Chondrocyte (in vitro differentiated cells): ENCODE results near the gene POLA1. TPM values are rescaled to one million over a fixed set of nuclear protein-coding genes. Genes with fewer than 3 reads are reported as not detected.
A peak's percentile ranks its signal among the peaks of the same experiment; 100 is the strongest.

Experiments used
- DNase-seq: peaks from one replicate; pipeline ENCODE4 v3.0.0; 2021; ENCODE audit warnings: mixed read lengths, low spot score
- H3K27ac Mint-ChIP-seq: one replicate; pipeline ENCODE4 v1.8.0; 2021; ENCODE audit warnings: mild to moderate bottlenecking, moderate library complexity, mixed read lengths; ENCODE audit not compliant: unreplicated experiment
- H3K27me3 Mint-ChIP-seq: 2 replicates; pipeline ENCODE4 v1.8.0; 2021; ENCODE audit warnings: low read depth, mixed read lengths
- H3K36me3 Mint-ChIP-seq: 2 replicates; pipeline ENCODE4 v1.8.0; 2021; ENCODE audit warnings: low read depth, mixed read lengths
- H3K4me1 Mint-ChIP-seq: 2 replicates; pipeline ENCODE4 v1.8.0; 2021; ENCODE audit warnings: low read depth, mild to moderate bottlenecking, mixed read lengths
- H3K4me3 Mint-ChIP-seq: one replicate; pipeline ENCODE4 v1.8.0; 2021; ENCODE audit warnings: mild to moderate bottlenecking, moderate library complexity, mixed read lengths; ENCODE audit not compliant: unreplicated experiment
- H3K9me3 Mint-ChIP-seq: 2 replicates; pipeline ENCODE4 v1.8.0; 2021; ENCODE audit warnings: low read depth, mixed read lengths
- total RNA-seq: library from RNA; stranded (reverse); gene quantifications from 3 replicates; pipeline ENCODE4 v1.2.1, GENCODE V29; 2021
- TF ChIP-seq, protein P1 (sequence below): fragments of 200-600 bp; sonication (generic); IDR thresholded peaks from 2 replicates; pipeline ENCODE4 v1.5.0; 2021; ENCODE audit warnings: antibody characterized with exemption, mild to moderate bottlenecking, moderate library complexity

Gene POLA1
- total RNA-seq, 1 donor from 2014 or later: 10.8 TPM

DNA sequence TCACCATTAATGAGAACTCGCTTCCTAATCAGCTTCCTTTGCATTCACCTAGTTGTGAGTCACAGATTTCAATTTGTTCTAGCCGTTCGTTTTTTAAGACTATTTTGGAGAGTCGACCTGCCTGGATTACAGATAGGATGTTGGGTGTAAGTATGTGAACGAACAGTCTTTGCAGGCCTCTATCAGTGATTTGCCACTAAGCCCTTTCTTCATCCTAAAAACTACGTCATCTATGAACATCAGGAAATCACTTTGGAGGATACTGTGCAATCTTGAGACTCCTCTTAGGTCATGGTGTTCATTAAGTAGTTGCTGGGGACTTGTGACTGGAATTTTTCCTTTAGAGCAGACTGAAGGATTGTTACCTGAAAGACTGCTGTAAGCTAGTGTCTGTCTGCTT, 1.1 kb downstream of the POLA1 start:
- no peaks in the 10 kb centered on the region for H3K9me3 Mint-ChIP-seq
- DNase-seq: no peak
- TF ChIP-seq, protein P1, sequence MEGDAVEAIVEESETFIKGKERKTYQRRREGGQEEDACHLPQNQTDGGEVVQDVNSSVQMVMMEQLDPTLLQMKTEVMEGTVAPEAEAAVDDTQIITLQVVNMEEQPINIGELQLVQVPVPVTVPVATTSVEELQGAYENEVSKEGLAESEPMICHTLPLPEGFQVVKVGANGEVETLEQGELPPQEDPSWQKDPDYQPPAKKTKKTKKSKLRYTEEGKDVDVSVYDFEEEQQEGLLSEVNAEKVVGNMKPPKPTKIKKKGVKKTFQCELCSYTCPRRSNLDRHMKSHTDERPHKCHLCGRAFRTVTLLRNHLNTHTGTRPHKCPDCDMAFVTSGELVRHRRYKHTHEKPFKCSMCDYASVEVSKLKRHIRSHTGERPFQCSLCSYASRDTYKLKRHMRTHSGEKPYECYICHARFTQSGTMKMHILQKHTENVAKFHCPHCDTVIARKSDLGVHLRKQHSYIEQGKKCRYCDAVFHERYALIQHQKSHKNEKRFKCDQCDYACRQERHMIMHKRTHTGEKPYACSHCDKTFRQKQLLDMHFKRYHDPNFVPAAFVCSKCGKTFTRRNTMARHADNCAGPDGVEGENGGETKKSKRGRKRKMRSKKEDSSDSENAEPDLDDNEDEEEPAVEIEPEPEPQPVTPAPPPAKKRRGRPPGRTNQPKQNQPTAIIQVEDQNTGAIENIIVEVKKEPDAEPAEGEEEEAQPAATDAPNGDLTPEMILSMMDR: no peak
- H3K4me3 Mint-ChIP-seq: peak overlapping the region; percentile 93
- peaks cover 1% of the 10 kb centered on the region for H3K27me3 Mint-ChIP-seq
- peaks cover 2% of the 10 kb centered on the region for H3K36me3 Mint-ChIP-seq
- peaks cover 28% of the 10 kb centered on the region for H3K4me1 Mint-ChIP-seq
- peak overlapping the region; percentile 97 for H3K27ac Mint-ChIP-seq

DNA sequence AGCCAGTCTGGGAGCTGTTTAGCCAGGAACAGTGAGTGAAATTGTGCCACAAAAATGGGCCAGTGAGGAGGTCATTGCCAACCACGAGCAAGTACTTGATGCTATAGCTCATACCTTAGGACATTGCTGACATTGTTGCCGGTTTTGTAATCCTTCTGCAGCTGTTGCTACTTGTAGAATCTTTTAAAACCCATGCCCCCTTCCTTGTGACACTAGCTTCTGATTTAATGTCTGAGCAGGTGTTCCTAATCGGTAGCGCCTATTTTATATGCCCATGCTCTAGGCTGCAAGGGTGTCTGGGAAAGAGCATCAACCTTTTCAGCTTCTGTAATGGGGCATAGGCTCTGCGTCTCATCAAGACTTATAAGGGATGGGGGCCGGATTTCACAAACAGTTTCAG, 2.6 kb downstream of the POLA1 start:
- peaks cover 5% of the 10 kb centered on the region for H3K36me3 Mint-ChIP-seq
- TF ChIP-seq, protein P1: no peak
- no peak overlapping the region for H3K27ac Mint-ChIP-seq
- no peak overlapping the region for H3K4me3 Mint-ChIP-seq
- no peaks in the 10 kb centered on the region for H3K27me3 Mint-ChIP-seq
- H3K9me3 Mint-ChIP-seq: no peaks in the 10 kb centered on the region
- no peak for DNase-seq
- H3K4me1 Mint-ChIP-seq: peaks cover 28% of the 10 kb centered on the region

DNA sequence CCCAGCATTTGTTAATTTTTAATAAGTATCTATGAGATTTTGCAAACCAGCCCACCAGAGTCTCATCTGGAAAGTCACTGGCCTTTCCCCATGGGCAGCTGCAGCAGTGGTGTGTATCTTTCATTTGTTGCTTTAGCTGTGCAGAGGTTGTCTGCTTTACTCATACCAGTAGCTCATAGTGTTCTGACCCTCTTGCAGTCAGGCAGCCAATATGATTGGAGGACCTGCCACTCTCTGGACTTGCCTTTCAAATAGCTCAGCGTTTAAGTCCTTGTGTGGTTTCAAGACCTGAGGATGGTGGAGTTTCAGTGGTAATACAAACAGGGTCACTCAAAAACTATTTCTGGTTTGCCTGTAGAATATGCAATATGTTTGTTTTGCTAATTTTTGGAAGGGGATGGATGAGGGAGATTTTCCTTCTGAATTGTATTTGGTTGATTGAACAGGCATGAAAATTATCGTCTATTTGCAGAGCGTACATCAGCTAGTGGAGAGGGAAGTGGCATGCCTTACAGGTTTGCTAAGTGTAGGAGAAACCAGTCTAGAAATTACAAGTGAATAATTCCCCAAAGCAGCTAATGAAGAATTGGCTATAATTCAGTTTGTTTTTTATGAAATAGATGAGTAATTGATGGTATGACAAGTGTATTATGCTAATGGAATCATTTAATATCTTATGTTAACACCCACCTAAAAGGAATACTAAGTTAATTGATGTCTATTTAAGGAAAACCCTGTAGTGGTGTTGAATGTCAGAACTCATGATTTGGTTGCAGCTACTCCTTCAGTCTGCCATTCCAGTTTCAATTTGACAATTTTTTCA, 8.9 kb downstream of the POLA1 start:
- H3K27ac Mint-ChIP-seq: peak overlapping the region; percentile 33
- TF ChIP-seq, protein P1: no peak
- H3K36me3 Mint-ChIP-seq: peaks cover 14% of the 10 kb centered on the region
- H3K27me3 Mint-ChIP-seq: no peaks in the 10 kb centered on the region
- peaks cover 2% of the 10 kb centered on the region for H3K4me1 Mint-ChIP-seq
- no peak for DNase-seq
- no peaks in the 10 kb centered on the region for H3K9me3 Mint-ChIP-seq
- no peak overlapping the region for H3K4me3 Mint-ChIP-seq

DNA sequence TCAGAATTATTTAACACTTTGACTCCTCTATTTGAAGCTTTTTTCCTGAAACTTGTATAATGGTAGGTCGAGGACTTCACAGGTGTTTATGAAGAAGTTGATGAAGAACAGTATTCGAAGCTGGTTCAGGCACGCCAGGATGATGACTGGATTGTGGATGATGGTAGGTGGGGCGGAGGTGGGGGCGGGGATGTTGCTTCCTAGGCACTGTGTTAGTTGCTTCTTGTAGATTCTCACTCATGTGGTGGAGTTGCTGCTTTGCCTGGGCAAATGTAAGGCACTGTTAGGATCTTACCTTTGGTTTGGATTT, 9.4 kb downstream of the POLA1 start:
- DNase-seq: no peak
- Mint-ChIP-seq H3K27me3 (no peaks in the 10 kb centered on the region), H3K4me1 (peaks cover 2% of the 10 kb centered on the region), H3K9me3 (no peaks in the 10 kb centered on the region), H3K36me3 (peaks cover 15% of the 10 kb centered on the region), H3K27ac (no peak overlapping the region), H3K4me3 (no peak overlapping the region)
- TF ChIP-seq, protein P1: no peak

GRCh38 chrX:24718771-24719170, 25.1 kb downstream of the POLA1 start:
- no peak overlapping the region for H3K27ac Mint-ChIP-seq
- H3K4me3 Mint-ChIP-seq: no peak overlapping the region
- H3K36me3 Mint-ChIP-seq: peaks cover 38% of the 10 kb centered on the region
- TF ChIP-seq, protein P1: no peak
- no peaks in the 10 kb centered on the region for H3K9me3 Mint-ChIP-seq
- no peaks in the 10 kb centered on the region for H3K4me1 Mint-ChIP-seq
- no peak for DNase-seq
- H3K27me3 Mint-ChIP-seq: no peaks in the 10 kb centered on the region
